ENCODE results near the gene GPR137. TPM values are rescaled to one million over a fixed set of nuclear protein-coding genes. Genes with fewer than 3 reads are reported as not detected.

The GPR137 gene
- total RNA-seq, 2 donors from 2014 or later, result 57.7 to 58.4 TPM

- no peak for DNase-seq
- H3K36me3 Mint-ChIP-seq (ENCODE audit: low read depth), result peaks cover 30% of the 10 kb centered on the region
- Histone ChIP-seq H3K9ac (ENCODE audit: extremely low read depth, low read length, poor library complexity, severe bottlenecking) (no peak overlapping the region), H3K36me3 (ENCODE audit: control insufficient read depth, insufficient read depth, low read length) (peaks cover 25% of the 10 kb centered on the region), H3K4me3 (ENCODE audit: low read length) (no peak overlapping the region), H3K27ac (ENCODE audit: low read depth, low read length) (no peak overlapping the region), H3K4me1 (ENCODE audit: control insufficient read depth, insufficient read depth, low read length) (no peaks in the 10 kb centered on the region), H3K9me3 (ENCODE audit: control insufficient read depth, low read length) (no peaks in the 10 kb centered on the region), H3K27me3 (ENCODE audit: control insufficient read depth, insufficient read depth, low read length, poor library complexity, severe bottlenecking) (no peaks in the 10 kb centered on the region)
- no peaks in the 10 kb centered on the region for H3K9me3 Mint-ChIP-seq
- no peaks in the 10 kb centered on the region for H3K27me3 Mint-ChIP-seq (ENCODE audit: insufficient read depth)
- WGBS, 2 experiments (ENCODE audit: insufficient coverage in 1 of 2, insufficient read length in 1 of 2), result 95 to 98% methylated on average over 4 to 5 of the region's 5 CpGs
- H3K4me3 Mint-ChIP-seq, result no peak overlapping the region
- peaks cover 13% of the 10 kb centered on the region for H3K4me1 Mint-ChIP-seq
- H3K27ac Mint-ChIP-seq, result no peak overlapping the region
- TF ChIP-seq CTCF (conservative IDR thresholded peaks at IDR 0.05), result no peak
Observed at GRCh38 chr11:64238999-64239398, 46.6 kb upstream of the GPR137 start.

- peak overlapping the region; percentile 96 for H3K27ac Mint-ChIP-seq
- no peak for TF ChIP-seq CTCF (conservative IDR thresholded peaks at IDR 0.05)
- H3K9me3 Mint-ChIP-seq, result no peaks in the 10 kb centered on the region
- H3K27me3 Mint-ChIP-seq (ENCODE audit: insufficient read depth), result no peaks in the 10 kb centered on the region
- Histone ChIP-seq H3K27ac (ENCODE audit: low read depth, low read length) (peak overlapping the region; percentile 74), H3K4me1 (ENCODE audit: control insufficient read depth, insufficient read depth, low read length) (peaks cover 4% of the 10 kb centered on the region), H3K9me3 (ENCODE audit: control insufficient read depth, low read length) (no peaks in the 10 kb centered on the region), H3K4me3 (ENCODE audit: low read length) (peak overlapping the region; percentile 95), H3K36me3 (ENCODE audit: control insufficient read depth, insufficient read depth, low read length) (peaks cover 28% of the 10 kb centered on the region), H3K27me3 (ENCODE audit: control insufficient read depth, insufficient read depth, low read length, poor library complexity, severe bottlenecking) (no peaks in the 10 kb centered on the region), H3K9ac (ENCODE audit: extremely low read depth, low read length, poor library complexity, severe bottlenecking) (peak overlapping the region; percentile 81)
- WGBS, 2 experiments (ENCODE audit: insufficient coverage in 1 of 2, insufficient read length in 1 of 2), result 86 to 90% methylated on average over 10 to 11 of the region's 11 CpGs
- H3K4me3 Mint-ChIP-seq, result peak overlapping the region; percentile 76
- H3K4me1 Mint-ChIP-seq, result peaks cover 13% of the 10 kb centered on the region
- DNase-seq, result no peak
- H3K36me3 Mint-ChIP-seq (ENCODE audit: low read depth), result peaks cover 33% of the 10 kb centered on the region
Observed at GRCh38 chr11:64239662-64240434, 45.8 kb upstream of the GPR137 start.

GRCh38 chr11:64240435-64241240 lies 45.0 kb upstream of the GPR137 start, which contains the start of gene FKBP2:
FKBP2 (plus strand) TSS chr11:64241095; CDS start chr11:64242388, 1,293 bp downstream.
- Mint-ChIP-seq H3K36me3 (ENCODE audit: low read depth) (peaks cover 33% of the 10 kb centered on the region), H3K4me3 (peak within 1 kb of the TSS; percentile 76), H3K9me3 (no peaks in the 10 kb centered on the region), H3K27me3 (ENCODE audit: insufficient read depth) (no peaks in the 10 kb centered on the region), H3K27ac (peak within 1 kb of the TSS; percentile 96), H3K4me1 (peaks cover 9% of the 10 kb centered on the region)
- peak within 1 kb of the TSS; percentile 95 for H3K4me3 ChIP-seq (ENCODE audit: low read length)
- no peaks in the 10 kb centered on the region for H3K9me3 ChIP-seq (ENCODE audit: control insufficient read depth, low read length)
- WGBS, 2 experiments (ENCODE audit: insufficient coverage in 1 of 2, insufficient read length in 1 of 2), result 3 to 7% methylated on average over 32 to 58 of the region's 58 CpGs
- H3K36me3 ChIP-seq (ENCODE audit: control insufficient read depth, insufficient read depth, low read length), result peaks cover 28% of the 10 kb centered on the region
- H3K27ac ChIP-seq (ENCODE audit: low read depth, low read length), result peak within 1 kb of the TSS; percentile 99
- H3K4me1 ChIP-seq (ENCODE audit: control insufficient read depth, insufficient read depth, low read length), result peaks cover 4% of the 10 kb centered on the region
- no peak for TF ChIP-seq CTCF (conservative IDR thresholded peaks at IDR 0.05)
- DNase-seq, result peak; percentile 99
- H3K27me3 ChIP-seq (ENCODE audit: control insufficient read depth, insufficient read depth, low read length, poor library complexity, severe bottlenecking), result no peaks in the 10 kb centered on the region
- peak within 1 kb of the TSS; percentile 81 for H3K9ac ChIP-seq (ENCODE audit: extremely low read depth, low read length, poor library complexity, severe bottlenecking)

Data from endodermal cell (in vitro differentiated cells).